ENCODE data around the gene PPIA. TPM values are rescaled to one million over a fixed set of nuclear protein-coding genes. Genes with fewer than 3 reads are reported as not detected.
"Not testable (repeated sequence)": the region's sequence is repeated elsewhere in the genome, so short reads cannot be mapped to it uniquely, and the experiment has no call there.

Gene PPIA
- total RNA-seq, 1 experiment from 2014 or later = 2,465 TPM

GRCh38 chr7:44838751-44839150, 42.3 kb downstream of the PPIA start:
- ATAC-seq (no peak), DNase-seq (ENCODE audit: low spot score) (no peak)
- CTCF ChIA-PET = no interaction called here
- Mint-ChIP-seq H3K9me3 (no peaks in the 10 kb centered on the region), H3K36me3 (peaks cover 61% of the 10 kb centered on the region), H3K4me3 (no peak overlapping the region), H3K27me3 (ENCODE audit: low read depth) (no peaks in the 10 kb centered on the region), H3K4me1 (no peaks in the 10 kb centered on the region), H3K27ac (peak overlapping the region; percentile 21; the same call in 1 of the 2 replicates)
- POLR2A ChIA-PET = no interaction called here
- TF ChIP-seq PREB (CRISPR knock-in tag; IDR thresholded peaks at IDR 0.05; ENCODE audit: borderline replicate concordance) = no peak
- TF ChIP-seq TEAD1 (CRISPR knock-in tag; IDR thresholded peaks at IDR 0.05) = no peak

- DNase-seq (ENCODE audit: low spot score); POLR2A ChIA-PET; ATAC-seq; H3K4me3 Mint-ChIP-seq; H3K27me3 Mint-ChIP-seq (ENCODE audit: low read depth); H3K9me3 Mint-ChIP-seq; CTCF ChIA-PET: not testable (repeated sequence)
- Mint-ChIP-seq H3K36me3 (peaks cover 34% of the 10 kb centered on the region), H3K4me1 (peaks cover 13% of the 10 kb centered on the region), H3K27ac (0 out of 2 replicates have a peak overlapping the region, but pooled peaks have one; percentile 10)
Observed at GRCh38 chr7:44842675-44843074, 46.2 kb downstream of the PPIA start.

- CTCF ChIA-PET, H3K9me3 Mint-ChIP-seq: not testable (repeated sequence)
Observed at GRCh38 chr7:44843440-44843839, 47.0 kb downstream of the PPIA start.

GRCh38 chr7:44845451-44845850, 49.0 kb downstream of the PPIA start:
- peaks cover 13% of the 10 kb centered on the region for H3K4me1 Mint-ChIP-seq
- no peak for DNase-seq (ENCODE audit: low spot score)
- H3K27ac Mint-ChIP-seq = no peak overlapping the region
- ATAC-seq = no peak
- H3K27me3 Mint-ChIP-seq (ENCODE audit: low read depth) = no peaks in the 10 kb centered on the region
- ChIA-PET CTCF (no interaction called here), POLR2A (no interaction called here)
- H3K9me3 Mint-ChIP-seq = no peaks in the 10 kb centered on the region
- TF ChIP-seq ATF3 (CRISPR knock-in tag; conservative IDR thresholded peaks at IDR 0.05) (no peak), ZNF263 (CRISPR knock-in tag; IDR thresholded peaks at IDR 0.05; ENCODE audit: low read depth) (no peak), EMX1 (CRISPR knock-in tag; IDR thresholded peaks at IDR 0.05) (no peak), MLX (CRISPR knock-in tag; IDR thresholded peaks at IDR 0.05) (no peak), ATF6 (CRISPR knock-in tag; IDR thresholded peaks at IDR 0.05) (no peak), NR1H2 (CRISPR knock-in tag; IDR thresholded peaks at IDR 0.05) (no peak), JUN (CRISPR knock-in tag; IDR thresholded peaks at IDR 0.05) (no peak), ESRRA (CRISPR knock-in tag; IDR thresholded peaks at IDR 0.05; ENCODE audit: borderline replicate concordance) (no peak), KAT7 (CRISPR knock-in tag; IDR thresholded peaks at IDR 0.05; ENCODE audit: borderline replicate concordance) (no peak), ZNF671 (CRISPR knock-in tag; IDR thresholded peaks at IDR 0.05) (no peak), ZNF232 (CRISPR knock-in tag; IDR thresholded peaks at IDR 0.05) (no peak)
- 0 out of 2 replicates have a peak overlapping the region, but pooled peaks have one; percentile 99 for H3K4me3 Mint-ChIP-seq
- peaks cover 22% of the 10 kb centered on the region for H3K36me3 Mint-ChIP-seq

More at GRCh38 chr7:44843440-44843839, 47.0 kb downstream of the PPIA start:
- POLR2A ChIA-PET; ATAC-seq; H3K4me3 Mint-ChIP-seq; H3K27ac Mint-ChIP-seq; H3K27me3 Mint-ChIP-seq (ENCODE audit: low read depth); DNase-seq (ENCODE audit: low spot score): not testable (repeated sequence)
- H3K36me3 Mint-ChIP-seq = peaks cover 32% of the 10 kb centered on the region
- H3K4me1 Mint-ChIP-seq = peaks cover 13% of the 10 kb centered on the region

GRCh38 chr7:44846390-44846789, 49.9 kb downstream of the PPIA start:
- CTCF ChIA-PET = interaction anchor here (0.7 kb wide), 1 partner anchor 473 kb away, joined by 5 read pairs; no protein-coding TSS in a partner anchor
- not testable (repeated sequence) for H3K27ac Mint-ChIP-seq; DNase-seq (ENCODE audit: low spot score); H3K27me3 Mint-ChIP-seq (ENCODE audit: low read depth); H3K9me3 Mint-ChIP-seq; ATAC-seq
- H3K4me3 Mint-ChIP-seq = peak overlapping the region; percentile 99
- peaks cover 14% of the 10 kb centered on the region for H3K36me3 Mint-ChIP-seq
- peaks cover 13% of the 10 kb centered on the region for H3K4me1 Mint-ChIP-seq
- POLR2A ChIA-PET = interaction anchor here (0.6 to 1.3 kb wide), 3 partner anchors 12 to 160 kb away, joined by 3 to 9 read pairs (median 3); no protein-coding TSS in a partner anchor

Data from WTC11 (cell line).